AG09309 (cell line): ENCODE measurements around the gene ZNF222.

Experiments
- DNase-seq: peaks from one replicate; pipeline ENCODE4 v3.0.0-alpha.2; 2010; ENCODE audit warnings: low read depth
- H3K4me3 ChIP-seq: 2 replicates; pipeline ENCODE4 v1.5.1; 2011; ENCODE audit warnings: mild to moderate bottlenecking, low read depth, low read length, moderate library complexity; ENCODE audit not compliant: control insufficient read depth
- TF ChIP-seq, protein P1 (sequence below): IDR thresholded peaks from 2 replicates; pipeline ENCODE4 v1.5.1; 2011; ENCODE audit warnings: mild to moderate bottlenecking, low read depth, low read length, inconsistent platforms; ENCODE audit not compliant: insufficient read depth, control insufficient read depth; ENCODE audit errors: missing control alignments

Gene ZNF222

DNA sequence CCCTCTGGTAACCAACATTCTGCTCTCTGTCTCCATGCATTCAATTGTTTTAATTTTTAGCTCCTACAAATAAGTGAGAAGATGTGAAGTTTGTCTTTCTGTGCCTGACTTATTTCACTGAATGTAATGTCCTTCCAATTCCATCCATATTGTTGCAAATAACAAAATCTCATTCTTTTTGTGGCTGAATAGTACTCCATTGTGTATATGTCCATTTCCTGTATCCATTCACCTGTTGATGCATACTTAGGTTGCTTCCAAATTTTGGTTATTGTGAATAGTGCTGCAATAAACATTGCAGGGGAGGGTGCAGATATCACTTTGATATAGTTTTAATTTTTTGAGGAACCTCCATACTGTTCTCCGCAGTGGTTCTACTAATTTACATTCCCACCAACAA, 44.2 kb downstream of the ZNF222 start:
- no peak for DNase-seq
- TF ChIP-seq, protein P1, sequence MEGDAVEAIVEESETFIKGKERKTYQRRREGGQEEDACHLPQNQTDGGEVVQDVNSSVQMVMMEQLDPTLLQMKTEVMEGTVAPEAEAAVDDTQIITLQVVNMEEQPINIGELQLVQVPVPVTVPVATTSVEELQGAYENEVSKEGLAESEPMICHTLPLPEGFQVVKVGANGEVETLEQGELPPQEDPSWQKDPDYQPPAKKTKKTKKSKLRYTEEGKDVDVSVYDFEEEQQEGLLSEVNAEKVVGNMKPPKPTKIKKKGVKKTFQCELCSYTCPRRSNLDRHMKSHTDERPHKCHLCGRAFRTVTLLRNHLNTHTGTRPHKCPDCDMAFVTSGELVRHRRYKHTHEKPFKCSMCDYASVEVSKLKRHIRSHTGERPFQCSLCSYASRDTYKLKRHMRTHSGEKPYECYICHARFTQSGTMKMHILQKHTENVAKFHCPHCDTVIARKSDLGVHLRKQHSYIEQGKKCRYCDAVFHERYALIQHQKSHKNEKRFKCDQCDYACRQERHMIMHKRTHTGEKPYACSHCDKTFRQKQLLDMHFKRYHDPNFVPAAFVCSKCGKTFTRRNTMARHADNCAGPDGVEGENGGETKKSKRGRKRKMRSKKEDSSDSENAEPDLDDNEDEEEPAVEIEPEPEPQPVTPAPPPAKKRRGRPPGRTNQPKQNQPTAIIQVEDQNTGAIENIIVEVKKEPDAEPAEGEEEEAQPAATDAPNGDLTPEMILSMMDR: no peak
- H3K4me3 ChIP-seq: no peak overlapping the region

DNA sequence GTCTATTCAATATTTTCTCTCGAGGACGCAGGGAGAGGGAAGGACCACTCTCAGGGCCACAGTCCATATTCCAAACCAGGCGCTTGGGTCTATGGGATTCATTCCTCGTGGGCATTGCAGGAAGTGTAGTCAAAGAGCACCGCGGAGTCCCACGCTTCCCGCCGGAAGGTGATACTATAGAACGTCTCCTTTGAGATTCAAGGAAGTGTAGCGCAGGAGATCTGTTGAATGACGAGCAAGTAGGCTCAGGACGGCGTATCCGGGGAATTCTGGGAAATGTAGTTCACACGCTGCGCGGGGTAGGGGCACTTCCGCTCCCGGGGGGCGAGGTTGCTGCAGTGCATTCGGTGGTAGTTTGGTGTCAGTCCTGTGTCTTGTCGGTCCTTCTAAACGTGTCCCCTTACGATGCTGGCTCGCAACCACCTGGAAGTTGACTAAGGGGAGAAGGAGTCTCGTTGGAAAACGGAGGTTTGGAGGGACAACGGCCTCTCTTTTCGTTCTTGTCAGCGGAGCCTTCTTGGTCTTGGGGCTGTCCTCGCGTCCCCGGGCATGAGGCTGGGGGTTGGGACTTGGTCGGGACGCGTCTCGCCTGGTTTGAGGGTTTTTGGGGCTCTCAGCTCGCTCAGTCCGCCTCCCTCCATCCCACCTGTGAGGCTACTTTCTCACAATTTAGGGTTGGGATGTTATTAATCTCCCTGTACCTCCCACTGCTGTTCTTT, 46.8 kb downstream of the ZNF222 start, which contains the start of gene ZNF284:
TSS of gene ZNF284 (plus strand) at position 336 of the 719 bp plus-strand sequence. CDS start 4,231 bp downstream, outside the sequence.
- TF ChIP-seq, protein P1: no peak
- peak; percentile 46 for DNase-seq

DNA sequence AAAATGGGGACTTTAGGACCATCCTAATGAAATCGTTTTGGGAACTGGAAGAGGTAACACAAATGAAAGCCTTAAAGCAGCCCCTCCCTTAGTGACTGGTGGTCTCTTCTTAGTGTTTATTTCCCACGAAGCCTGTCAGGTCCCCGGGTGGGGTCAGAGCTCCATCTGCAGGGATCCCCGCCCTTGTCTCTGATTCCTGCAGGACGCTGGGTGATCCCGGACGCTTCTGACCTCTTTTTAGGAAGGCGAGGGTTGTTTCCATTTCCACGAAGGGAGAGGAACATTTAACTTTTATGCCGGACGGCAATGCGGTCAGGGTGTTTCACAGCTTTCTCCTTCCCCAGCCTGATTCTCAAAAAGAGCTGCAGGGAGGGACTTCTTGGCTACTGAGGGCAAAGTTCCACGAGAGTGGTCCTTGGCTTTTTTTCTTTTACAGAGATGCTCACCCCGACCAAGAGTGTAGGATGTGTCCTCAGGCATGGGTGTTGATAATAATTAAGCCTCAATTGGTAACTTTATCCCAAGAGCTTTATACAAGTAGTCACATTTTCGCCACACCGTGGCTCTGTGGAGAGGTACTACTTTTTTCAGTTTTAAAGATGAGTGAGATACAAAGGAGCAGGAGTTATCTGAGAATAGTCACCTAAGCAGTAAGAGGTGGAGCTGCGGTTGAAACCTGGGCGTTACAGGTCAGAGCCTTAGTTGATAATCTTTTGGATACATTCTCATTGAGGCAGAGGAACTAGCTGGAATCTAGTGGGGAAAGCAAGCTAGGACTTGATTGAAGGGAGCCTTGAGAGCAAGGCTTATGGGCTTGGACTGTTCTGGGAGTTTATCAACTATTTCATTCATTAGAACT, 47.6 kb downstream of the ZNF222 start:
- TF ChIP-seq, protein P1: no peak
- peak overlapping the region; percentile 84 for H3K4me3 ChIP-seq
- no peak for DNase-seq

More for the DNA sequence above, 46.8 kb downstream of the ZNF222 start, which contains the start of gene ZNF284:
- H3K4me3 ChIP-seq: peak within 1 kb of the TSS; percentile 84

DNA sequence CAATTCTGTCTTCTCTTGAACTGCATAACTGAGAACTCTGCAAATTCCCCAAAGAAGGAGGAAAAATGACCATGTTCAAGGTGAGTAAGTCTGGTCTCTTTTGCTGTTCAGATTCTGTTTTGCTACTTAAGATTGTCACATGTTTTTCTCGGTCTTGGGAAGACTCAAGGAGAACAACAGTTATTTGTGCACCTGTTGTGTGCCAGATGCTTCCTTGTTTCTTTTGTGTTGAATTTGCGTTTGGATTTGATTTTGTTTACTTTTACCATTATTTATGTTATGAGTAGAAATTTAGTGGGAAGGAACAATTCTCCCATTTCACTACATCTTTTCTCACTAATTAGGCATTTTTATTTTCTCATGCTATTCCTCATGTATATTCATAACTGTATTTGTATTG, 51.1 kb downstream of the ZNF222 start:
- TF ChIP-seq, protein P1: no peak
- no peak for DNase-seq

More for the DNA sequence above, 51.1 kb downstream of the ZNF222 start:
- no peak overlapping the region for H3K4me3 ChIP-seq
